ENCODE data around the gene WNT10A.

Gene WNT10A

GRCh38 chr2:218857371-218858137, 23.1 kb upstream of the WNT10A start:
- DNase-seq (ENCODE audit: low spot score): no peak

- no peak for DNase-seq (ENCODE audit: low spot score)
These were observed 22.6 kb upstream of the WNT10A start for GRCh38 chr2:218858138-218858445.

GRCh38 chr2:218858671-218859555, 21.7 kb upstream of the WNT10A start:
- DNase-seq (ENCODE audit: low spot score): no peak

GRCh38 chr2:218859556-218859987, 21.1 kb upstream of the WNT10A start, which contains the start of gene WNT6:
Gene WNT6, plus strand, starts transcription at chr2:218859805. Its CDS starts 233 bp downstream, at chr2:218860038.
- DNase-seq (ENCODE audit: low spot score): no peak

GRCh38 chr2:218859988-218860831, 20.4 kb upstream of the WNT10A start:
- DNase-seq (ENCODE audit: low spot score): no peak

GRCh38 chr2:218860950-218861381, 19.7 kb upstream of the WNT10A start:
- no peak for DNase-seq (ENCODE audit: low spot score)

- DNase-seq (ENCODE audit: low spot score): no peak
These were observed 18.9 kb upstream of the WNT10A start for GRCh38 chr2:218861645-218862318.

GRCh38 chr2:218863021-218863520, 17.6 kb upstream of the WNT10A start:
- DNase-seq (ENCODE audit: low spot score): no peak

- no peak for DNase-seq (ENCODE audit: low spot score)
These were observed 15.3 kb upstream of the WNT10A start for GRCh38 chr2:218865396-218865795.

- no peak for DNase-seq (ENCODE audit: low spot score)
These were observed 14.7 kb upstream of the WNT10A start for GRCh38 chr2:218865999-218866398.

- no peak for DNase-seq (ENCODE audit: low spot score)
These were observed 12.8 kb upstream of the WNT10A start for GRCh38 chr2:218867900-218868299.

GRCh38 chr2:218869064-218869463, 11.6 kb upstream of the WNT10A start:
- no peak for DNase-seq (ENCODE audit: low spot score)

- no peak for DNase-seq (ENCODE audit: low spot score)
These were observed 9.7 kb upstream of the WNT10A start for GRCh38 chr2:218870984-218871344.

- DNase-seq (ENCODE audit: low spot score): no peak
These were observed 9.0 kb upstream of the WNT10A start for GRCh38 chr2:218871345-218872302.

- no peak for DNase-seq (ENCODE audit: low spot score)
These were observed 7.8 kb upstream of the WNT10A start for GRCh38 chr2:218872645-218873358.

- no peak for DNase-seq (ENCODE audit: low spot score)
These were observed 7.1 kb upstream of the WNT10A start for GRCh38 chr2:218873359-218874194.

- no peak for DNase-seq (ENCODE audit: low spot score)
These were observed 4.9 kb upstream of the WNT10A start for GRCh38 chr2:218875692-218876246.

- DNase-seq (ENCODE audit: low spot score): peak; percentile 65
These were observed 4.0 kb upstream of the WNT10A start for GRCh38 chr2:218876562-218877219.
